Esophagus muscularis mucosa (tissue), 4 donors: ENCODE results near the gene UBE2E2.

Experiments used
- EP300 ChIP-seq: sonication (generic); formaldehyde crosslinking; IDR thresholded peaks from one replicate; pipeline ENCODE4 v1.6.1; 2017; ENCODE audit warnings: antibody characterized with exemption
- POLR2A ChIP-seq: fragments of 450-650 bp; IDR thresholded peaks from one replicate; pipeline ENCODE4 v1.6.1; 2017; ENCODE audit warnings: antibody characterized with exemption, moderate library complexity, mild to moderate bottlenecking, low read depth
- TF ChIP-seq, protein P1 (sequence below), 3 experiments: fragments of 200-600 bp in 2 of 3; fragments of 450-650 bp in 1 of 3; sonication (generic) in 2 of 3; IDR thresholded peaks; one replicate each; pipeline ENCODE4 v1.5.1; 2017 to 2019; ENCODE audit warnings: antibody characterized with exemption in 3 of 3, mild to moderate bottlenecking in 2 of 3, moderate library complexity in 1 of 3

GRCh38 chr3:23166276-23166675, 36.9 kb upstream of the UBE2E2 start:
- TF ChIP-seq, protein P1, sequence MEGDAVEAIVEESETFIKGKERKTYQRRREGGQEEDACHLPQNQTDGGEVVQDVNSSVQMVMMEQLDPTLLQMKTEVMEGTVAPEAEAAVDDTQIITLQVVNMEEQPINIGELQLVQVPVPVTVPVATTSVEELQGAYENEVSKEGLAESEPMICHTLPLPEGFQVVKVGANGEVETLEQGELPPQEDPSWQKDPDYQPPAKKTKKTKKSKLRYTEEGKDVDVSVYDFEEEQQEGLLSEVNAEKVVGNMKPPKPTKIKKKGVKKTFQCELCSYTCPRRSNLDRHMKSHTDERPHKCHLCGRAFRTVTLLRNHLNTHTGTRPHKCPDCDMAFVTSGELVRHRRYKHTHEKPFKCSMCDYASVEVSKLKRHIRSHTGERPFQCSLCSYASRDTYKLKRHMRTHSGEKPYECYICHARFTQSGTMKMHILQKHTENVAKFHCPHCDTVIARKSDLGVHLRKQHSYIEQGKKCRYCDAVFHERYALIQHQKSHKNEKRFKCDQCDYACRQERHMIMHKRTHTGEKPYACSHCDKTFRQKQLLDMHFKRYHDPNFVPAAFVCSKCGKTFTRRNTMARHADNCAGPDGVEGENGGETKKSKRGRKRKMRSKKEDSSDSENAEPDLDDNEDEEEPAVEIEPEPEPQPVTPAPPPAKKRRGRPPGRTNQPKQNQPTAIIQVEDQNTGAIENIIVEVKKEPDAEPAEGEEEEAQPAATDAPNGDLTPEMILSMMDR (IDR thresholded peaks at IDR 0.05) = no peak
- no peak for TF ChIP-seq POLR2A
- TF ChIP-seq EP300 = no peak
